Measurements from ENCODE around the gene WWOX. TPM values are rescaled to one million over a fixed set of nuclear protein-coding genes. Genes with fewer than 3 reads are reported as not detected.

Gene WWOX
- total RNA-seq, 1 donor from 2014 or later = 29.6 TPM

GRCh38 chr16:78176435-78176834, 77.0 kb downstream of the WWOX start:
- no peak for DNase-seq (ENCODE audit: low read depth)
- TF ChIP-seq CTCF (conservative IDR thresholded peaks at IDR 0.05; ENCODE audit: low read depth, low read length) = no peak
- H3K4me3 ChIP-seq (ENCODE audit: low read depth, low read length) = no peak overlapping the region

GRCh38 chr16:78177218-78177617, 77.8 kb downstream of the WWOX start:
- no peak for TF ChIP-seq CTCF (conservative IDR thresholded peaks at IDR 0.05; ENCODE audit: low read depth, low read length)
- no peak overlapping the region for H3K4me3 ChIP-seq (ENCODE audit: low read depth, low read length)
- no peak for DNase-seq (ENCODE audit: low read depth)

- TF ChIP-seq CTCF (conservative IDR thresholded peaks at IDR 0.05; ENCODE audit: low read depth, low read length) = no peak
- no peak overlapping the region for H3K4me3 ChIP-seq (ENCODE audit: low read depth, low read length)
- DNase-seq (ENCODE audit: low read depth) = no peak
These were observed 78.5 kb downstream of the WWOX start for GRCh38 chr16:78177987-78178386.

GRCh38 chr16:78179666-78180065, 80.2 kb downstream of the WWOX start:
- TF ChIP-seq CTCF (conservative IDR thresholded peaks at IDR 0.05; ENCODE audit: low read depth, low read length) = no peak
- no peak for DNase-seq (ENCODE audit: low read depth)

GRCh38 chr16:78180349-78180748, 80.9 kb downstream of the WWOX start:
- TF ChIP-seq CTCF (conservative IDR thresholded peaks at IDR 0.05; ENCODE audit: low read depth, low read length) = no peak
- no peak for DNase-seq (ENCODE audit: low read depth)
- H3K4me3 ChIP-seq (ENCODE audit: low read depth, low read length) = no peak overlapping the region

More at GRCh38 chr16:78179666-78180065, 80.2 kb downstream of the WWOX start:
- no peak overlapping the region for H3K4me3 ChIP-seq (ENCODE audit: low read depth, low read length)

GRCh38 chr16:78183437-78184237, 84.2 kb downstream of the WWOX start:
- DNase-seq (ENCODE audit: low read depth) = no peak
- no peak for TF ChIP-seq CTCF (conservative IDR thresholded peaks at IDR 0.05; ENCODE audit: low read depth, low read length)
- no peak overlapping the region for H3K4me3 ChIP-seq (ENCODE audit: low read depth, low read length)

Data from epithelial cell of proximal tubule (primary cell).